Measurements from ENCODE around the gene ZPBP.
"Not testable (repeated sequence)": the region's sequence is repeated elsewhere in the genome, so short reads cannot be mapped to it uniquely, and the experiment has no call there.

ZPBP gene

GRCh38 chr7:50062951-50063350, 30.1 kb downstream of the ZPBP start:
- no peak for DNase-seq (ENCODE audit: low spot score)
- no peak for TF ChIP-seq CTCF (conservative IDR thresholded peaks at IDR 0.05; ENCODE audit: low read depth)
- no peak overlapping the region for H3K27ac ChIP-seq
- CTCF ChIA-PET = no interaction called here
- POLR2A ChIA-PET (ENCODE audit: low non-redundant PET) = no interaction called here

GRCh38 chr7:50056131-50056530, 36.9 kb downstream of the ZPBP start:
- CTCF ChIA-PET = interaction anchor here (0.6 kb wide), 1 partner anchor 377 kb away, joined by 3 read pairs; no protein-coding TSS in a partner anchor
- no peak for DNase-seq (ENCODE audit: low spot score)

GRCh38 chr7:50047716-50048115, 45.3 kb downstream of the ZPBP start:
- TF ChIP-seq CTCF (conservative IDR thresholded peaks at IDR 0.05; ENCODE audit: low read depth) = no peak
- CTCF ChIA-PET = no interaction called here

More at GRCh38 chr7:50056131-50056530, 36.9 kb downstream of the ZPBP start:
- POLR2A ChIA-PET (ENCODE audit: low non-redundant PET) = no interaction called here
- TF ChIP-seq CTCF (conservative IDR thresholded peaks at IDR 0.05; ENCODE audit: low read depth) = no peak
- H3K27ac ChIP-seq = no peak overlapping the region

GRCh38 chr7:50041165-50041564, 51.9 kb downstream of the ZPBP start:
- CTCF ChIA-PET = interaction anchor here (0.6 kb wide), 1 partner anchor 997 kb away, joined by 3 read pairs; no protein-coding TSS in a partner anchor
- DNase-seq (ENCODE audit: low spot score); POLR2A ChIA-PET (ENCODE audit: low non-redundant PET); H3K27ac ChIP-seq: not testable (repeated sequence)

More at GRCh38 chr7:50047716-50048115, 45.3 kb downstream of the ZPBP start:
- no peak for DNase-seq (ENCODE audit: low spot score)
- no peak overlapping the region for H3K27ac ChIP-seq
- POLR2A ChIA-PET (ENCODE audit: low non-redundant PET) = no interaction called here

- TF ChIP-seq CTCF (conservative IDR thresholded peaks at IDR 0.05; ENCODE audit: low read depth) = no peak
- H3K27ac ChIP-seq = no peak overlapping the region
- DNase-seq (ENCODE audit: low spot score) = no peak
- POLR2A ChIA-PET (ENCODE audit: low non-redundant PET) = no interaction called here
- CTCF ChIA-PET = interaction anchor here (0.6 kb wide), 1 partner anchor 1714 kb away, joined by 8 read pairs; no protein-coding TSS in a partner anchor
Measured at GRCh38 chr7:50037086-50037485, 56.0 kb downstream of the ZPBP start.

- H3K27ac ChIP-seq = no peak overlapping the region
- POLR2A ChIA-PET (ENCODE audit: low non-redundant PET) = no interaction called here
- no peak for DNase-seq (ENCODE audit: low spot score)
- CTCF ChIA-PET = no interaction called here
- no peak for TF ChIP-seq CTCF (conservative IDR thresholded peaks at IDR 0.05; ENCODE audit: low read depth)
Measured at GRCh38 chr7:50022991-50023390, 70.1 kb downstream of the ZPBP start.

GRCh38 chr7:50022451-50022850, 70.6 kb downstream of the ZPBP start:
- CTCF ChIA-PET = no interaction called here
- DNase-seq (ENCODE audit: low spot score) = no peak
- POLR2A ChIA-PET (ENCODE audit: low non-redundant PET) = no interaction called here
- no peak overlapping the region for H3K27ac ChIP-seq
- TF ChIP-seq CTCF (conservative IDR thresholded peaks at IDR 0.05; ENCODE audit: low read depth) = no peak

Data from RWPE1 (cell line).